ENCODE data around the gene DNAAF1.
A peak's percentile ranks its signal among the peaks of the same experiment; 100 is the strongest.
"Not testable (repeated sequence)": the region's sequence is repeated elsewhere in the genome, so short reads cannot be mapped to it uniquely, and the experiment has no call there.

Gene DNAAF1

GRCh38 chr16:84144859-84145639 is at the start of gene DNAAF1, which contains the start of gene HSDL1:
DNAAF1 (plus strand) TSS chr16:84145308; CDS start chr16:84145441, 133 bp downstream.
HSDL1 (minus strand) TSS chr16:84145177; CDS start chr16:84131321, 13,856 bp downstream.
- no peak for FAIRE-seq

- FAIRE-seq = no peak
Observed at GRCh38 chr16:84095466-84095865, 49.6 kb upstream of the DNAAF1 start.

- no peak for FAIRE-seq
Observed at GRCh38 chr16:84096447-84097005, 48.6 kb upstream of the DNAAF1 start.

- FAIRE-seq = no peak
Observed at GRCh38 chr16:84098939-84099338, 46.2 kb upstream of the DNAAF1 start.

- no peak for FAIRE-seq
Observed at GRCh38 chr16:84103678-84104077, 41.4 kb upstream of the DNAAF1 start.

GRCh38 chr16:84104231-84104630 is 40.9 kb upstream of the DNAAF1 start:
- no peak for FAIRE-seq

GRCh38 chr16:84105301-84105815 is 39.8 kb upstream of the DNAAF1 start:
- no peak for FAIRE-seq

- FAIRE-seq = no peak
Observed at GRCh38 chr16:84105948-84106740, 39.0 kb upstream of the DNAAF1 start.

- no peak for FAIRE-seq
Observed at GRCh38 chr16:84107921-84108320, 37.2 kb upstream of the DNAAF1 start.

- FAIRE-seq = no peak
Observed at GRCh38 chr16:84109598-84110335, 35.3 kb upstream of the DNAAF1 start.

GRCh38 chr16:84110527-84110926 is 34.6 kb upstream of the DNAAF1 start:
- FAIRE-seq = no peak

GRCh38 chr16:84111525-84111924 is 33.6 kb upstream of the DNAAF1 start:
- FAIRE-seq = no peak

GRCh38 chr16:84111949-84112348 is 33.2 kb upstream of the DNAAF1 start:
- not testable (repeated sequence) for FAIRE-seq

- no peak for FAIRE-seq
Observed at GRCh38 chr16:84115919-84116719, 29.0 kb upstream of the DNAAF1 start.

- FAIRE-seq = peak; percentile 76
Observed at GRCh38 chr16:84116720-84117493, 28.2 kb upstream of the DNAAF1 start, which contains the start of gene MBTPS1. MBTPS1 (minus strand) TSS chr16:84116942; CDS start chr16:84101783, 15,159 bp downstream.

- FAIRE-seq = no peak
Observed at GRCh38 chr16:84117494-84117843, 27.6 kb upstream of the DNAAF1 start.

- FAIRE-seq = not testable (repeated sequence)
Observed at GRCh38 chr16:84118315-84118714, 26.8 kb upstream of the DNAAF1 start.

GRCh38 chr16:84119368-84119767 is 25.7 kb upstream of the DNAAF1 start:
- no peak for FAIRE-seq

- FAIRE-seq = no peak
Observed at GRCh38 chr16:84120023-84120422, 25.1 kb upstream of the DNAAF1 start.

GRCh38 chr16:84121007-84121406 is 24.1 kb upstream of the DNAAF1 start:
- FAIRE-seq = no peak

All from G401.6 (cell line).